Measurements from ENCODE around the gene AKR1B1.
A peak's percentile ranks its signal among the peaks of the same experiment; 100 is the strongest.

AKR1B1 gene

DNA sequence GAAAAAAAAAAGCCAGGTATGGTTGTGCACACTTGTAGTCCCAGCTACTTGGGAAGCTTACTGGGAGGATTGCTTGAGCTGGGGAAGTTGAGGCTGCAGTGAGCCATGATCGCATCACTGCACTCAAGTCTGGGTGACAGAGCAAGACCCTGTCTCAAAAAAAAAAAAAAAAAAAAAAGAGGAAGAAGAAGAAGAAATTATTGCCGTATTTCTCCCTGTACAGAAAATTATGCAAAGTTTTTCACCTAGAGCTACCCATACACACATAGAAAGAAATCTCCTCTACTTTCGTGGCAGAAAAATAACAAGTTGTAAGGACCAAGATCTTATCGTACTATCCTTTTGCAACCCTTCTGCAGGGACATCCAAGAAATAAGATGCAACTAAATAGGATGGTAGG lies 25.5 kb downstream of the AKR1B1 start:
- no peaks in the 10 kb centered on the region for H3K79me2 ChIP-seq (ENCODE audit: insufficient read depth, low read depth)
- no peak overlapping the region for H3K27ac ChIP-seq
- no peak overlapping the region for H3K4me3 ChIP-seq (IDR thresholded peaks at IDR 0.05; ENCODE audit: insufficient read depth, low read depth, low read length)
- peak overlapping the region; percentile 86 for H2AFZ ChIP-seq (ENCODE audit: low read depth)
- H3K27me3 ChIP-seq (ENCODE audit: insufficient read depth, low read depth) = no peaks in the 10 kb centered on the region
- H3K9ac ChIP-seq = no peak overlapping the region
- no peaks in the 10 kb centered on the region for H4K20me1 ChIP-seq (ENCODE audit: insufficient read depth)
- H3K36me3 ChIP-seq (ENCODE audit: insufficient read depth) = no peaks in the 10 kb centered on the region
- peak overlapping the region; percentile 52; the same call in 1 of the 2 replicates for H3K4me2 ChIP-seq
- peaks cover 10% of the 10 kb centered on the region for H3K4me1 ChIP-seq (ENCODE audit: low read depth, poor library complexity, severe bottlenecking)
- TF ChIP-seq, protein P1, sequence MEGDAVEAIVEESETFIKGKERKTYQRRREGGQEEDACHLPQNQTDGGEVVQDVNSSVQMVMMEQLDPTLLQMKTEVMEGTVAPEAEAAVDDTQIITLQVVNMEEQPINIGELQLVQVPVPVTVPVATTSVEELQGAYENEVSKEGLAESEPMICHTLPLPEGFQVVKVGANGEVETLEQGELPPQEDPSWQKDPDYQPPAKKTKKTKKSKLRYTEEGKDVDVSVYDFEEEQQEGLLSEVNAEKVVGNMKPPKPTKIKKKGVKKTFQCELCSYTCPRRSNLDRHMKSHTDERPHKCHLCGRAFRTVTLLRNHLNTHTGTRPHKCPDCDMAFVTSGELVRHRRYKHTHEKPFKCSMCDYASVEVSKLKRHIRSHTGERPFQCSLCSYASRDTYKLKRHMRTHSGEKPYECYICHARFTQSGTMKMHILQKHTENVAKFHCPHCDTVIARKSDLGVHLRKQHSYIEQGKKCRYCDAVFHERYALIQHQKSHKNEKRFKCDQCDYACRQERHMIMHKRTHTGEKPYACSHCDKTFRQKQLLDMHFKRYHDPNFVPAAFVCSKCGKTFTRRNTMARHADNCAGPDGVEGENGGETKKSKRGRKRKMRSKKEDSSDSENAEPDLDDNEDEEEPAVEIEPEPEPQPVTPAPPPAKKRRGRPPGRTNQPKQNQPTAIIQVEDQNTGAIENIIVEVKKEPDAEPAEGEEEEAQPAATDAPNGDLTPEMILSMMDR (conservative IDR thresholded peaks at IDR 0.05; ENCODE audit: low read depth, low read length) = no peak

DNA sequence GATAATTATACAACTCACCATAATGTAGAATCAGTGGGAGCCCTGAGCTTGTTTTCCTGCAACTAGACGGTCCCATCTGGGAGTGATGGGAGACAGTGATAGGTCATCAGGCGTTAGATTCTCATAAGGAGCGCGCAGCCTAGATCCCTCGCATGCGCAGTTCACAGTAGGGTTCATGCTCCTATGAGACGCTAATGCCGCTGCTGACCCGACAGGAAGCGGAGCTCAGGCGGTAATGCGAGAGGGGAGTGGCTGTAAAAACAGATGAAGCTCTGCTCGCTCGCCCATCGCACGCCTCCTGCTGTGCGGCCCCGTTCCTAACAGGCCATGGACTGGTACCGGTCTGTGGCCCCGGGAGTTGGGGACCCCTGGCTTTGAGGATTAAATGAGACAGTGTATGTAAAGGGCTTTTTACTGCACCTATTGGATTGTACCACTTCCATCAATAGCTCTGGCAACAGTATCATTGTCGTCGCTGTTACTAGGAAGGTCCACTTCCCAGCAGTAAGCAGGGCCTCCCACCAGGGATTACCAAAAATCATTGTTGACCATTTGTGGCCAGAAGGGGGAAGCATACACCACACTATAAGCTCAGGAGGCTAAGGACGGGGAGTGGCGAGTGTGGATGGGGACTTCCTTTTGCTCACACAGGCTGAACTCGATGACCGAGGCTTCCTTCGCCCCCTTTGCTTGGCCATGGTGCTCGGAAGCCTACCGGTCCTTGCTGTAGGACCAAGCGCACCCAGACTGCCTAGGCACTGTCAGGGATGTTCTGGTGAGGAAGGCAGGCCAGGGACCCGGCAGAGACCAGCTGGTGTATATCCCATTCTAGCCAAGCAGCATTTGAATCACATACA lies 26.4 kb downstream of the AKR1B1 start:
- H3K36me3 ChIP-seq (ENCODE audit: insufficient read depth) = no peaks in the 10 kb centered on the region
- H3K4me1 ChIP-seq (ENCODE audit: low read depth, poor library complexity, severe bottlenecking) = peaks cover 10% of the 10 kb centered on the region
- peak overlapping the region; percentile 1; the same call in 1 of the 2 replicates for H3K27ac ChIP-seq
- no peaks in the 10 kb centered on the region for H3K79me2 ChIP-seq (ENCODE audit: insufficient read depth, low read depth)
- H3K4me3 ChIP-seq (IDR thresholded peaks at IDR 0.05; ENCODE audit: insufficient read depth, low read depth, low read length) = no peak overlapping the region
- TF ChIP-seq, protein P1 (conservative IDR thresholded peaks at IDR 0.05; ENCODE audit: low read depth, low read length) = peak; percentile 98
- no peaks in the 10 kb centered on the region for H3K27me3 ChIP-seq (ENCODE audit: insufficient read depth, low read depth)
- H3K4me2 ChIP-seq = peak overlapping the region; percentile 52
- peak overlapping the region; percentile 86 for H2AFZ ChIP-seq (ENCODE audit: low read depth)
- H4K20me1 ChIP-seq (ENCODE audit: insufficient read depth) = no peaks in the 10 kb centered on the region
- peak overlapping the region; percentile 23; the same call in 1 of the 2 replicates for H3K9ac ChIP-seq

DNA sequence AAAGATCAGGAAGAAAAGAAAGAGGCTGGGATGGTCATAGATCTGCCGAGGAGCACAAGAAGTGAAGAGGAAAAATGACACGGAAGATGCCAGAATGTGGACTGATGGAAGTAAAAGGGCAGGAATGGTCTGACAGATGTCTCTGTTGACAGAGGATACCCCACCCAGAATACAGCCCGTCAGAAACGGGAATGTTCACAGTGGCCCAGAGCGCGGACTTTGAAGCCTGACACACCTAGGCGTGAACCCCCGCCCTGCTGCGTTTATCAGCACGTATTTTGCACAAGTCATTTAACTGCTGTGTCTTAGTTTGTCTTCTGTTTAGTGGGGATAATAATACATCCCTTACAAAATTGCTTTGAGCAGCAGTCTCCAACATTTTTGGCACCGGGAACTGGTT lies 27.1 kb downstream of the AKR1B1 start:
- peak overlapping the region; percentile 86 for H2AFZ ChIP-seq (ENCODE audit: low read depth)
- no peaks in the 10 kb centered on the region for H3K36me3 ChIP-seq (ENCODE audit: insufficient read depth)
- 0 out of 2 replicates have a peak overlapping the region, but pooled peaks have one; percentile 0 for H3K9ac ChIP-seq
- no peaks in the 10 kb centered on the region for H3K27me3 ChIP-seq (ENCODE audit: insufficient read depth, low read depth)
- H3K4me1 ChIP-seq (ENCODE audit: low read depth, poor library complexity, severe bottlenecking) = peaks cover 10% of the 10 kb centered on the region
- peak overlapping the region; percentile 52 for H3K4me2 ChIP-seq
- H3K4me3 ChIP-seq (IDR thresholded peaks at IDR 0.05; ENCODE audit: insufficient read depth, low read depth, low read length) = no peak overlapping the region
- H3K79me2 ChIP-seq (ENCODE audit: insufficient read depth, low read depth) = no peaks in the 10 kb centered on the region
- TF ChIP-seq, protein P1 (conservative IDR thresholded peaks at IDR 0.05; ENCODE audit: low read depth, low read length) = no peak
- peak overlapping the region; percentile 1; the same call in 1 of the 2 replicates for H3K27ac ChIP-seq
- no peaks in the 10 kb centered on the region for H4K20me1 ChIP-seq (ENCODE audit: insufficient read depth)

DNA sequence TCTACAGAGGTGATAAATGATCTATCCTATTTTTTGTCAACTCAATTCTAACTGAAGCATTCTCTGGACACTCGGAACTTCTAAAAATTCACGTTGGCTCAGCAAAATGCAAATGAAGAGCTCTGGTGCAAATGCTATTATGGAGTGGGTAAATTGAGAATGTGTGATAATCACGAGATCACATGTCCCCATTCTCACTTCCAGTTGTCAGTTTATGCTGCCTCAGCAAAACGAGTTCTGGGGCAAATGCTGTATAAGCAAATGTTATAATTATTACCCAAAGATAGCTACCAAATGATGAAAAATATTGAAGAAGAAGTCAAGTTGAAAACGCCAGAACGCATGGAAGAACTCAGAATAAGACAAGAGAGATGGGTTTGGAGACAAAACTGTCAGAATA lies 29.4 kb downstream of the AKR1B1 start:
- H3K4me1 ChIP-seq (ENCODE audit: low read depth, poor library complexity, severe bottlenecking) = peaks cover 10% of the 10 kb centered on the region
- H3K4me3 ChIP-seq (IDR thresholded peaks at IDR 0.05; ENCODE audit: insufficient read depth, low read depth, low read length) = no peak overlapping the region
- H2AFZ ChIP-seq (ENCODE audit: low read depth) = no peak overlapping the region
- TF ChIP-seq, protein P1 (conservative IDR thresholded peaks at IDR 0.05; ENCODE audit: low read depth, low read length) = no peak
- no peaks in the 10 kb centered on the region for H3K27me3 ChIP-seq (ENCODE audit: insufficient read depth, low read depth)
- H3K27ac ChIP-seq = no peak overlapping the region
- H3K9ac ChIP-seq = no peak overlapping the region
- no peak overlapping the region for H3K4me2 ChIP-seq
- no peaks in the 10 kb centered on the region for H3K36me3 ChIP-seq (ENCODE audit: insufficient read depth)
- H3K79me2 ChIP-seq (ENCODE audit: insufficient read depth, low read depth) = no peaks in the 10 kb centered on the region
- H4K20me1 ChIP-seq (ENCODE audit: insufficient read depth) = no peaks in the 10 kb centered on the region
